Stimulated activated CD4-positive, alpha-beta T cell treated with anti-CD3 and anti-CD28 coated beads, Interleukin-1b, Interleukin-23, amount 100 ng/mL, for 4 hours (primary cell): Measurements from ENCODE around the gene MRPL14.
"Not testable (repeated sequence)": the region's sequence is repeated elsewhere in the genome, so short reads cannot be mapped to it uniquely, and the experiment has no call there.

Source experiments
- DNase-seq, 2 donors: peaks; one replicate each; pipeline ENCODE4 v3.0.0-alpha.2; 2020; ENCODE audit warnings: low read depth in 2 of 2

MRPL14 gene

GRCh38 chr6:44101832-44102231, 25.4 kb downstream of the MRPL14 start:
- DNase-seq: no peak

GRCh38 chr6:44100088-44100550, 27.1 kb downstream of the MRPL14 start:
- no peak for DNase-seq

GRCh38 chr6:44099192-44099591, 28.1 kb downstream of the MRPL14 start:
- DNase-seq: no peak

- DNase-seq: no peak
Measured at GRCh38 chr6:44097782-44098317, 29.4 kb downstream of the MRPL14 start.

GRCh38 chr6:44096612-44097011, 30.6 kb downstream of the MRPL14 start:
- DNase-seq: peak; percentile 55 to 66

- DNase-seq: not testable (repeated sequence)
Measured at GRCh38 chr6:44095243-44095623, 32.0 kb downstream of the MRPL14 start.

GRCh38 chr6:44094403-44095242, 32.6 kb downstream of the MRPL14 start:
- DNase-seq: no peak

- DNase-seq: no peak
Measured at GRCh38 chr6:44093750-44094402, 33.4 kb downstream of the MRPL14 start.

- DNase-seq: no peak
Measured at GRCh38 chr6:44093066-44093465, 34.2 kb downstream of the MRPL14 start.

GRCh38 chr6:44091981-44092884, 35.0 kb downstream of the MRPL14 start:
- DNase-seq: no peak

- not testable (repeated sequence) for DNase-seq
Measured at GRCh38 chr6:44091356-44091755, 35.9 kb downstream of the MRPL14 start.

- DNase-seq: no peak
Measured at GRCh38 chr6:44090465-44090864, 36.8 kb downstream of the MRPL14 start.

GRCh38 chr6:44088827-44089590, 38.2 kb downstream of the MRPL14 start:
- no peak for DNase-seq

GRCh38 chr6:44087623-44088022, 39.6 kb downstream of the MRPL14 start:
- no peak for DNase-seq

GRCh38 chr6:44086931-44087574, 40.2 kb downstream of the MRPL14 start:
- DNase-seq: no peak

GRCh38 chr6:44085219-44085618, 42.0 kb downstream of the MRPL14 start:
- DNase-seq: no peak

GRCh38 chr6:44084231-44085014, 42.8 kb downstream of the MRPL14 start:
- DNase-seq: no peak

- DNase-seq: no peak
Measured at GRCh38 chr6:44082872-44083321, 44.4 kb downstream of the MRPL14 start.

- no peak for DNase-seq
Measured at GRCh38 chr6:44081753-44082152, 45.5 kb downstream of the MRPL14 start.
